ENCODE data around the gene PGAP2.

PGAP2 gene

DNA sequence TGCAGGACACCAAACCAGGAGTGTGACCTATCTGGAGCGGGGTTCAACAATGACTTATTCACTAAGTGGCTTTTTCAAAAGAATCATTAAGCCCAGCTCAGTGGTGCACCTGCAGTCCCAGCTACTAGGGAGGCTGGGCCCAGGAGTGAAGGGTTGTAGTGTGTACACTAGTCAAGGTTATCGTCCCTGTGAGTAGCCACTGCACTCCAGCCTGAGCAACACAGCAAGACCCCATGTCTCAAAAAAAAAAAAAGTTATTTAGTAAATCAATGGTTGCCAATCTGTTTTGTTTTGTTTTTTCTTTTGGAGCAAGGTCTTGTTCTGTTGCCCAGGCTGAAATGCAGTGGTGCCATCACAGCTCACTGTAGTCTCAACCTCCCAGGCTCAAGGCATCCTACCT is 24.5 kb downstream of the PGAP2 start:
- DNase-seq (ENCODE audit: low read depth): no peak
- TF ChIP-seq, protein P1, sequence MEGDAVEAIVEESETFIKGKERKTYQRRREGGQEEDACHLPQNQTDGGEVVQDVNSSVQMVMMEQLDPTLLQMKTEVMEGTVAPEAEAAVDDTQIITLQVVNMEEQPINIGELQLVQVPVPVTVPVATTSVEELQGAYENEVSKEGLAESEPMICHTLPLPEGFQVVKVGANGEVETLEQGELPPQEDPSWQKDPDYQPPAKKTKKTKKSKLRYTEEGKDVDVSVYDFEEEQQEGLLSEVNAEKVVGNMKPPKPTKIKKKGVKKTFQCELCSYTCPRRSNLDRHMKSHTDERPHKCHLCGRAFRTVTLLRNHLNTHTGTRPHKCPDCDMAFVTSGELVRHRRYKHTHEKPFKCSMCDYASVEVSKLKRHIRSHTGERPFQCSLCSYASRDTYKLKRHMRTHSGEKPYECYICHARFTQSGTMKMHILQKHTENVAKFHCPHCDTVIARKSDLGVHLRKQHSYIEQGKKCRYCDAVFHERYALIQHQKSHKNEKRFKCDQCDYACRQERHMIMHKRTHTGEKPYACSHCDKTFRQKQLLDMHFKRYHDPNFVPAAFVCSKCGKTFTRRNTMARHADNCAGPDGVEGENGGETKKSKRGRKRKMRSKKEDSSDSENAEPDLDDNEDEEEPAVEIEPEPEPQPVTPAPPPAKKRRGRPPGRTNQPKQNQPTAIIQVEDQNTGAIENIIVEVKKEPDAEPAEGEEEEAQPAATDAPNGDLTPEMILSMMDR (IDR thresholded peaks at IDR 0.05; ENCODE audit: control insufficient read depth, extremely low read depth, insufficient read depth): no peak
- no peak overlapping the region for H3K4me3 ChIP-seq (ENCODE audit: low read depth, low read length)

DNA sequence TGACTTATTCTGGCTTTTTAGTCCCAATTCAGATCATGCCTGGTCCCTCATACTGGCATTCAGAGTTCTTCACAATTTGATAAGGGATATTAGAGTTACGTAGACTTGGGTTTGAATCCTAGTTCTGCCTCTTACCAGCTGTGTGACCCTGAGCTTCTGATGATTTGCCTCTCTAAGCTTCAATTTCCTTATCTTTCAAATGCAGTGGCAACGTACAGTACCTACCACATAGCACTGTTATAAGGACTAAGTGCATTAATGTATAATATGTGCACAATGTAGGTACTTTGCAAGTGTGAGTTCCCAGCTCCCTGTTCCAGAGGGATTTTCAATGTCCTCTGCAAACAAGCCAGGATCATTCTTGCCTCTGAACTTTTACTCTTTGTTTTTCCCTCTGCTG is 25.1 kb downstream of the PGAP2 start:
- H3K4me3 ChIP-seq (ENCODE audit: low read depth, low read length): no peak overlapping the region

DNA sequence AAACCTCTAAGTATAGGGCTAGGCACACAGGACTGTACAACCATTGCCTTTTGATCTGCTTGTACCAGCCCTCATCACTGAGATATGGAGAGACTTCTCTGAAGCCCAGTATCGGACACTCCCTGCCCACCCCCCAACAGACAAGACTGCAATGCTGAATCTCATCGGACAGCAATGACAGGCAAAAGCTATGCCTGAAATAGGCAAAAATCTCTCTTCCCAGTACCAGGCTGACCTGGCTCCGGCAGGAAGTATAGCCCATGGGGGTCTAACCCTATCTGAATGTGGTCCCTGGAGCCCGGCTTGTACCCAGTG is 25.9 kb downstream of the PGAP2 start:
- no peak overlapping the region for H3K4me3 ChIP-seq (ENCODE audit: low read depth, low read length)
- no peak for DNase-seq (ENCODE audit: low read depth)
- TF ChIP-seq, protein P1 (IDR thresholded peaks at IDR 0.05; ENCODE audit: control insufficient read depth, extremely low read depth, insufficient read depth): no peak

More for the DNA sequence above, 25.1 kb downstream of the PGAP2 start:
- TF ChIP-seq, protein P1 (IDR thresholded peaks at IDR 0.05; ENCODE audit: control insufficient read depth, extremely low read depth, insufficient read depth): no peak
- DNase-seq (ENCODE audit: low read depth): no peak

DNA sequence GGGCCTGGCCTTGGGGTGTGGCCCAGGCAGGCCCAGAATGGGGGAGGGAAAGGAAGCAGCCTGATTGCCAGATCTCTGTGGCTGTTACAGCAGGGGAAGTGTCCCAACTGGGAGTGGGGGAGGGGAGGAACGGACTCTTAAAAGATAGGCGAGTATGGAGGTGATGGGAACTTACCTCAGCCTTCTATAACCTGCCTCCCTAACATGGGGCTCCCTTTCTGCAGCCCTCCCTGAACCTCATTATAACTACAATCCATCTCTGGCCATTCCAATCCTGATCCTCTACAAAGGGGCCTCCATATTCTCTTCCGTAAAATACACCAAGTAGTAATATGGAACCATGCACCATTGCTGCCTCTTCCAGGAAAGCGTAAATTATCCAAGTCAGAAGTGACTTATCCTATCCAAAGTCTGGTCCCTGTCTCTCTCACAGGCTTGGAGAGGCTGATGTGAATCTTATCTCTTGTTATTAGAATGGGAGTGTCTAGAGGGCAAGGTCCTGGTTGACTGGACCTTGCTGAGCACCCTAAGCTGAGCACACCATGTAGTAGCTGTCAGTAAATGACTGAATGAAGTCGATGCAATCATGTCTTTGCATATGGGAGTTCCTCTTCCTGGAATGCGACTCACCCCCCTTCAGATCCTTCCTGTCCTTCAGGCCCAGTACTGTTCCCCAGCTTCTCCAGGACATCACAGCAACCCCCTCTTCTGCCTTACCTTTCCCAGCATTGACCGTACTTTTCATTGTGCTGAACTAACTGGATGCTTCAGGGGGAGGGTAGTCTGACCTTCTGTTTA is 26.5 kb downstream of the PGAP2 start:
- TF ChIP-seq, protein P1 (IDR thresholded peaks at IDR 0.05; ENCODE audit: control insufficient read depth, extremely low read depth, insufficient read depth): no peak
- no peak for DNase-seq (ENCODE audit: low read depth)
- no peak overlapping the region for H3K4me3 ChIP-seq (ENCODE audit: low read depth, low read length)

DNA sequence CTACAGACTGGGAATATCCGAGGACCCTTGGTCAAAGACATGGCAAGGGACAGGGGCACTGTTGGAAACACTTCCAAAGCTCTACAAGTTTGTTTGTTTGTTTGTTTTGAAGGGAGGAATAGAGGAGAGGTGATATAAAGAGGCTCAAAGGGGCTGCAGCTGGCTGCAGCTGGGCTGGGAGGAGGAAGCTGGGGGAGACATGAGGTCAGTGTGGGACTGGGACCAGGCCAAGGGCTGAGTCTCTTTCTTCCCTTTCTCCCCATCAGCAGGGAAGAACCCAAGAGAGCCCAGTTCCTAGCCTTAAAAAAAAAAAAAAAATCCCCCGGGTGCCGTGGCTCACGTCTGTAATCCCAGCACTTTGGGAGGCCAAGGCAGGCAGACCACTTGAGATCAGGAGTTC is 27.4 kb downstream of the PGAP2 start:
- TF ChIP-seq, protein P1 (IDR thresholded peaks at IDR 0.05; ENCODE audit: control insufficient read depth, extremely low read depth, insufficient read depth): no peak

DNA sequence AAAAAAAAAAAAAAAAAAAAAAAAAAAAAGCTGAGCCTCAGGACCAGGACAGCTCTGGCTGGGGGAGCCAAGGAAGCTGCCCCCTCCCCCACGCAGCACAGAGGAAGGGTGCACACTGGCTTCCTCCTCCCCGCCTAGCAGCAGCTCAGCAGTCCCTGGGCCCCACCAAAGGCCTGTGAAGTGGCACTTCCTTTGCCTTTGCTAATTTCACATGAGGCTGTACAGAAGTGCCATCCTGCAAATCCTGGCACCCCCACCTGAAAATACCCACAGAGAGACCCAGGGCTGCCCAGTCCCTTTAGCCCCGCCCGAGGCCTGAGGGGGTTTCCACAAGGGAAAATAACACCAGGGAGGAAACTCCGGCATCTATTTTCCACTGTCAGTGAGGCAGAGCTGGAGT is 28.5 kb downstream of the PGAP2 start:
- no peak overlapping the region for H3K4me3 ChIP-seq (ENCODE audit: low read depth, low read length)
- DNase-seq (ENCODE audit: low read depth): no peak

More for the DNA sequence above, 27.4 kb downstream of the PGAP2 start:
- DNase-seq (ENCODE audit: low read depth): no peak
- H3K4me3 ChIP-seq (ENCODE audit: low read depth, low read length): no peak overlapping the region

More for the DNA sequence above, 28.5 kb downstream of the PGAP2 start:
- TF ChIP-seq, protein P1 (IDR thresholded peaks at IDR 0.05; ENCODE audit: control insufficient read depth, extremely low read depth, insufficient read depth): no peak
